Neural cell (in vitro differentiated cells): ENCODE measurements around the gene SVEP1.

Experiments used
- EZH2 ChIP-seq: fragments of 200-600, 300-800 bp; shearing (Covaris generic), sonication (generic); IDR thresholded peaks from 2 replicates; pipeline ENCODE4 v1.6.1; 2014; ENCODE audit warnings: antibody characterized with exemption, low read length, borderline replicate concordance, mild to moderate bottlenecking; ENCODE audit not compliant: insufficient read depth, poor library complexity, severe bottlenecking
- POLR2AphosphoS5 ChIP-seq: IDR thresholded peaks from 2 replicates; pipeline ENCODE4 v1.6.1; 2012
- TF ChIP-seq, protein P1 (sequence below): fragments of 450-650 bp; IDR thresholded peaks from 2 replicates; pipeline ENCODE4 v1.5.1; 2014; ENCODE audit warnings: antibody characterized with exemption, mild to moderate bottlenecking, moderate library complexity; ENCODE audit not compliant: poor library complexity, severe bottlenecking

GRCh38 chr9:110604171-110604601 lies 24.6 kb upstream of the SVEP1 start:
- TF ChIP-seq EZH2 (no peak), POLR2AphosphoS5 (no peak)
- TF ChIP-seq, protein P1, sequence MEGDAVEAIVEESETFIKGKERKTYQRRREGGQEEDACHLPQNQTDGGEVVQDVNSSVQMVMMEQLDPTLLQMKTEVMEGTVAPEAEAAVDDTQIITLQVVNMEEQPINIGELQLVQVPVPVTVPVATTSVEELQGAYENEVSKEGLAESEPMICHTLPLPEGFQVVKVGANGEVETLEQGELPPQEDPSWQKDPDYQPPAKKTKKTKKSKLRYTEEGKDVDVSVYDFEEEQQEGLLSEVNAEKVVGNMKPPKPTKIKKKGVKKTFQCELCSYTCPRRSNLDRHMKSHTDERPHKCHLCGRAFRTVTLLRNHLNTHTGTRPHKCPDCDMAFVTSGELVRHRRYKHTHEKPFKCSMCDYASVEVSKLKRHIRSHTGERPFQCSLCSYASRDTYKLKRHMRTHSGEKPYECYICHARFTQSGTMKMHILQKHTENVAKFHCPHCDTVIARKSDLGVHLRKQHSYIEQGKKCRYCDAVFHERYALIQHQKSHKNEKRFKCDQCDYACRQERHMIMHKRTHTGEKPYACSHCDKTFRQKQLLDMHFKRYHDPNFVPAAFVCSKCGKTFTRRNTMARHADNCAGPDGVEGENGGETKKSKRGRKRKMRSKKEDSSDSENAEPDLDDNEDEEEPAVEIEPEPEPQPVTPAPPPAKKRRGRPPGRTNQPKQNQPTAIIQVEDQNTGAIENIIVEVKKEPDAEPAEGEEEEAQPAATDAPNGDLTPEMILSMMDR = no peak
